AG20443 (cell line): ENCODE results near the gene SH3BGRL2.

Experiments
- DNase-seq: peaks from one replicate; pipeline ENCODE4 v3.0.0; 2012; ENCODE audit warnings: low spot score, mixed read lengths

Gene SH3BGRL2

GRCh38 chr6:79699606-79700005, 68.5 kb downstream of the SH3BGRL2 start:
- no peak for DNase-seq

GRCh38 chr6:79702691-79703090, 71.6 kb downstream of the SH3BGRL2 start:
- no peak for DNase-seq

- no peak for DNase-seq
Observed at GRCh38 chr6:79704200-79704599, 73.1 kb downstream of the SH3BGRL2 start.

GRCh38 chr6:79705456-79705995, 74.4 kb downstream of the SH3BGRL2 start:
- DNase-seq: no peak

GRCh38 chr6:79706527-79706926, 75.4 kb downstream of the SH3BGRL2 start:
- DNase-seq: no peak

GRCh38 chr6:79707621-79708020, 76.5 kb downstream of the SH3BGRL2 start:
- DNase-seq: no peak

- DNase-seq: no peak
Observed at GRCh38 chr6:79708095-79708791, 77.1 kb downstream of the SH3BGRL2 start.

- DNase-seq: no peak
Observed at GRCh38 chr6:79710127-79710526, 79.0 kb downstream of the SH3BGRL2 start.

- no peak for DNase-seq
Observed at GRCh38 chr6:79711167-79711566, 80.0 kb downstream of the SH3BGRL2 start.

GRCh38 chr6:79712144-79712543, 81.0 kb downstream of the SH3BGRL2 start:
- no peak for DNase-seq

GRCh38 chr6:79712616-79713135, 81.5 kb downstream of the SH3BGRL2 start:
- no peak for DNase-seq

- peak; percentile 30 for DNase-seq
Observed at GRCh38 chr6:79713701-79714322, 82.7 kb downstream of the SH3BGRL2 start.

- DNase-seq: no peak
Observed at GRCh38 chr6:79717989-79718388, 86.9 kb downstream of the SH3BGRL2 start.

GRCh38 chr6:79718509-79719247, 87.5 kb downstream of the SH3BGRL2 start:
- peak; percentile 24 for DNase-seq

- peak; percentile 39 for DNase-seq
Observed at GRCh38 chr6:79719248-79719960, 88.3 kb downstream of the SH3BGRL2 start.

- DNase-seq: no peak
Observed at GRCh38 chr6:79724816-79725215, 93.7 kb downstream of the SH3BGRL2 start.

GRCh38 chr6:79731471-79731870, 100.3 kb downstream of the SH3BGRL2 start:
- DNase-seq: no peak

GRCh38 chr6:79733388-79733787, 102.3 kb downstream of the SH3BGRL2 start:
- DNase-seq: peak; percentile 6

GRCh38 chr6:79734374-79734773, 103.2 kb downstream of the SH3BGRL2 start:
- no peak for DNase-seq

GRCh38 chr6:79735183-79735582, 104.1 kb downstream of the SH3BGRL2 start:
- no peak for DNase-seq

GRCh38 chr6:79737172-79737571, 106.0 kb downstream of the SH3BGRL2 start:
- DNase-seq: no peak

GRCh38 chr6:79742030-79742429, 110.9 kb downstream of the SH3BGRL2 start:
- no peak for DNase-seq
